Left cardiac atrium (tissue), 4 donors: ENCODE data around the gene SPATA19. TPM values are rescaled to one million over a fixed set of nuclear protein-coding genes. Genes with fewer than 3 reads are reported as not detected.

Source experiments
- ATAC-seq, 2 donors: fragments of 200-7000 bp; cut with Tn5 transposase; one replicate each; pipeline ENCODE4 v1.9.1; 2020; ENCODE audit warnings: mild to moderate bottlenecking in 2 of 2, moderate library complexity in 2 of 2
- DNase-seq: peaks from one replicate; pipeline ENCODE4 v3.0.0-alpha.2; 2020
- intact Hi-C, 2 donors: fragments of 100-400 bp; cut with DNase I; formaldehyde crosslinking; loops; one replicate each; pipeline versions ENCODE4 v1.14.1 to v1.15.1; 2022 to 2023
- total RNA-seq, 2 donors: library from RNA; stranded (reverse); fragmentation: NEBNext Ultra II Directional; extraction: Animal tissue kit (Norgen Biotek cat#: 25700); gene quantifications; one replicate each; pipeline ENCODE4 v1.2.1, GENCODE V29; 2021
- donor health status: DM: no; HTN: yes; CAD: no.
- donor health status: DM: no; HTN: yes; CAD: no; lungs with severe emphysema.
- donor health status: DM: yes; HTN: yes; CAD: no.
- donor health status: Dilated cardiomyopathy.

The SPATA19 gene
- total RNA-seq, 2 donors from 2014 or later, result not detected

GRCh38 chr11:133841279-133842043, 3.9 kb downstream of the SPATA19 start:
- intact Hi-C loops, result no loop called here
- DNase-seq (no peak), ATAC-seq (no peak)

- ATAC-seq (no peak), DNase-seq (no peak)
- intact Hi-C loops, result no loop called here
Measured at GRCh38 chr11:133840479-133840941, 4.8 kb downstream of the SPATA19 start.

- ATAC-seq, result no peak
- DNase-seq, result no peak
- intact Hi-C loops, result loop anchor here in 1 of 2 donors (10.0 kb wide), 1 partner anchor 701 kb away; no protein-coding TSS in a partner anchor
Measured at GRCh38 chr11:133835593-133836548, 9.4 kb downstream of the SPATA19 start.

- peak; percentile 63 to 82 for ATAC-seq
- intact Hi-C loops, result loop anchor here (5.0 to 10.0 kb wide), 3 partner anchors 700 to 753 kb away; no protein-coding TSS in a partner anchor
- DNase-seq, result peak; percentile 44
Measured at GRCh38 chr11:133834682-133835592, 10.4 kb downstream of the SPATA19 start.

- intact Hi-C loops, result loop anchor here (5.0 to 10.0 kb wide), 3 partner anchors 699 to 752 kb away; no protein-coding TSS in a partner anchor
- ATAC-seq, result no peak
- no peak for DNase-seq
Measured at GRCh38 chr11:133833898-133834681, 11.2 kb downstream of the SPATA19 start.

GRCh38 chr11:133832991-133833897, 12.1 kb downstream of the SPATA19 start:
- DNase-seq (no peak), ATAC-seq (no peak)
- intact Hi-C loops, result loop anchor here (5.0 to 10.0 kb wide), 3 partner anchors 698 to 751 kb away; no protein-coding TSS in a partner anchor

GRCh38 chr11:133832096-133832990, 13.0 kb downstream of the SPATA19 start:
- DNase-seq, result no peak
- intact Hi-C loops, result loop anchor here (5.0 to 10.0 kb wide), 3 partner anchors 698 to 750 kb away; no protein-coding TSS in a partner anchor

GRCh38 chr11:133830931-133831907, 14.1 kb downstream of the SPATA19 start:
- no peak for ATAC-seq
- intact Hi-C loops, result loop anchor here (2.0 to 10.0 kb wide), 4 partner anchors 696 to 750 kb away; no protein-coding TSS in a partner anchor
- no peak for DNase-seq

More at GRCh38 chr11:133832096-133832990, 13.0 kb downstream of the SPATA19 start:
- ATAC-seq, result no peak

- no peak for DNase-seq
- no peak for ATAC-seq
- intact Hi-C loops, result no loop called here
Measured at GRCh38 chr11:133829566-133829965, 15.7 kb downstream of the SPATA19 start.

- ATAC-seq (no peak), DNase-seq (no peak)
- intact Hi-C loops, result no loop called here
Measured at GRCh38 chr11:133828871-133829270, 16.4 kb downstream of the SPATA19 start.

- intact Hi-C loops, result no loop called here
- ATAC-seq, result no peak
- DNase-seq, result no peak
Measured at GRCh38 chr11:133827556-133827955, 17.8 kb downstream of the SPATA19 start.

- ATAC-seq, result no peak
- intact Hi-C loops, result no loop called here
- DNase-seq, result no peak
Measured at GRCh38 chr11:133826866-133827265, 18.4 kb downstream of the SPATA19 start.

GRCh38 chr11:133825666-133826065, 19.6 kb downstream of the SPATA19 start:
- no peak for DNase-seq
- intact Hi-C loops, result no loop called here

GRCh38 chr11:133825156-133825555, 20.2 kb downstream of the SPATA19 start:
- no peak for ATAC-seq
- intact Hi-C loops, result no loop called here
- no peak for DNase-seq

More at GRCh38 chr11:133825666-133826065, 19.6 kb downstream of the SPATA19 start:
- ATAC-seq, result no peak
